ENCODE data around the gene GLT8D2. TPM values are rescaled to one million over a fixed set of nuclear protein-coding genes. Genes with fewer than 3 reads are reported as not detected.

GLT8D2 gene
- total RNA-seq, 1 donor from 2014 or later = 3.9 TPM

GRCh38 chr12:104000807-104001434, 49.1 kb downstream of the GLT8D2 start:
- no peak for DNase-seq (ENCODE audit: low read depth in 2 of 2)

DNA sequence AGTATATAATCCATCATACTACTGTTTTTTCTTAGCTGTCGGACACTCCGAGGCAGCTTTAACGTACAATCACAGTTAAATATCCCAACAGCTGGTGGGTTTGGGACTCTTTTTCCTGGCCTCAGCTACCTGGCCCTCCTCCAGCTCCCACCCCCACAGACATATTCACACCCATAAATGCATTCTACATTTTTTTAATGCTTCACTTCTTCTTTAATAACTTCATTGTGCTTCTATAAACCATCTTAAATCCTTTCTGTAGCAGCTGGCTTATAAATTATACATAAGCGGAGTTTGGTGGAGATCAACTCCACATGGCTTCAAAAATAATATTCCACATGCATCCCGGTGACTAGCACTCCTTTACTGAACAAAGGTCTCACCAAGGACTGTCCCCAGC, 51.0 kb downstream of the GLT8D2 start:
- no peak for DNase-seq (ENCODE audit: low read depth in 2 of 2)

DNA sequence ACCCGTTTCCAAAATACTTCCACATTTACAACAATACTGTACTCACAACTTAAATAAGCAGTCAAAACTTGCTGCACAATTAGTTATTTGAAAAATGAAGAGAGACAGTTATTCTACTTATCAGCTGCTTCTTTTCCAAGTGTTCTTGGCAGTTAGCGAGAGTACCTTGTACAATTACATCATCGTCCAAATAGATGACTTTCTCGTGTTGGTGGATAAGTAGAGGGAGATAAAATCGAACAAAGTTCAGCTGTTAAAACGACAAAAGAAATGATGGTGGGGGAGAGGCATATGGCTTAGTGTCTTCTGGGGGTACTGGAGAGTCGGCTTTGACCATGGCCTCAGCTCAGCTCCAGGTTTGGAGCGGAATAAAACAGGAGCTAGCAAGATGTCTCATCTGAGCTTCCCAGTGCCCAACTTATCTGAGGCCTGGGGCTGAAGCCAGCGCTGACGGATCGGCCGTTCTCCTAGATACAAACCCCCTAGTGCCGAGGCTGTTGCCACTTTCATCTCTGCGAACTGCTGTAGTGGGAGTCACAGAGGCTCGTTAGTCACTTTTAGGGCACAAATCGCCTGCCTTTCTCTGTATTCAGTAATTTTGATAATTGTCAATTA, 52.6 kb downstream of the GLT8D2 start:
- no peak for DNase-seq (ENCODE audit: low read depth in 2 of 2)

DNA sequence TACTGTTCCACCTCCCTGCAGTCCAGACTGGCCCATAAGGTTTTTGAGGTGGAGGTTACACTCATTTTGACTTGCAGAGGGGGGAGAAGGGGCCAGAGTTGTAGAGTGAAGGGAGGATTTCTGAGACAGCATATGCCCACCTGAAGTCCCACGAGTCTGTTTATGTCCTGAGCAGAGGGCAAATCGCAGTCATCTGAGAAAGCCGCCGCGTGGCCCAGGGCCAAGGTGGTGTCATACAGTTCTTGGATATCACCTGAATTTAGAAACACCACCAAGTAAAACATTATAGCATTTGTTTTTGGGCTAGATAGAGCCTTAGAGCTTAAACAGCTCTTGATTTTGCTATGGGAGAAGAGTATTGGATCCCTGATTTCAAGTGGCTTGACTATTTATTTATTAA, 53.4 kb downstream of the GLT8D2 start:
- DNase-seq (ENCODE audit: low read depth in 2 of 2) = no peak

- peak in 1 of 2 donors; percentile 4 for DNase-seq (ENCODE audit: low read depth in 2 of 2)
These were observed 55.8 kb downstream of the GLT8D2 start for GRCh38 chr12:103994235-103994634.

DNA sequence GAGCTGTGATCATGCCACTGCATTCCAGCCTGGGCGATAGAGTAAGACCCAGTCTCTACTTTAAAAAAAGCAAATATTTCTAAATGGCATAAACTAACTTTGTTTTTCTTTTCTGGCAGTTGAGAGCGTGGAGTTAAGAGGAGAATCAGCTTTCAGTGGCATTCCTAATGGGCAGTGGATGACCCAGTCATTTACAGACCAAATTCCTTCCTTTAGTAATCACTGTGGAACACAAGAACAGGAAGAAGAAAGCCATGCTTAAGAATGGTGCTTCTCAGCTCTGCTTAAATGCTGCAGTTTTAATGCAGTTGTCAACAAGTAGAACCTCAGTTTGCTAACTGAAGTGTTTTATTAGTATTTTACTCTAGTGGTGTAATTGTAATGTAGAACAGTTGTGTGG, 63.2 kb downstream of the GLT8D2 start:
- no peak for DNase-seq (ENCODE audit: low read depth in 2 of 2)

GRCh38 chr12:103978384-103978982, 71.5 kb downstream of the GLT8D2 start:
- DNase-seq (ENCODE audit: low read depth in 2 of 2) = no peak

GRCh38 chr12:103975368-103975767, 74.6 kb downstream of the GLT8D2 start:
- DNase-seq (ENCODE audit: low read depth in 2 of 2) = no peak

GRCh38 chr12:103973909-103974308, 76.1 kb downstream of the GLT8D2 start:
- no peak for DNase-seq (ENCODE audit: low read depth in 2 of 2)

- no peak for DNase-seq (ENCODE audit: low read depth in 2 of 2)
These were observed 80.6 kb downstream of the GLT8D2 start for GRCh38 chr12:103969391-103969790.

- peak in 1 of 2 donors; percentile 6 for DNase-seq (ENCODE audit: low read depth in 2 of 2)
These were observed 83.3 kb downstream of the GLT8D2 start for GRCh38 chr12:103966736-103967135.

- DNase-seq (ENCODE audit: low read depth in 2 of 2) = peak; percentile 97 to 99
These were observed 84.1 kb downstream of the GLT8D2 start, which contains the start of gene TDG for GRCh38 chr12:103965590-103966504. Gene TDG, plus strand, starts transcription at chr12:103965872. Its CDS starts 166 bp downstream, at chr12:103966038.

DNA sequence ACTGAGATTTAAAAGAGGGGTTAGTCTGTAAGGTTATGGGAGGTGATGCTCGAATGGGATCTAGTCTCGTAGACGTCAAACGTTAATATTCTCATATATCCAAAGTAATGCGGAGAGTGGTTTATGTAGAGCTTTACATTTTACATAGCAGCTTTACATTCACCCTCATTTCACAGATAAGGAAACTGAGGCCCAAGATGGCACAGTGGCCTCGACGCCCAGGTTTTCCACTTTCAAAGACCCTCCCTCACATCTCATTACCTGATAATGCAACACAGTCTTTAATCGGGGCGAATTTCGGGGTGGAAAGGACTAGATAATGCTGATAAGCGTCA, 84.8 kb downstream of the GLT8D2 start:
- no peak for DNase-seq (ENCODE audit: low read depth in 2 of 2)

DNA sequence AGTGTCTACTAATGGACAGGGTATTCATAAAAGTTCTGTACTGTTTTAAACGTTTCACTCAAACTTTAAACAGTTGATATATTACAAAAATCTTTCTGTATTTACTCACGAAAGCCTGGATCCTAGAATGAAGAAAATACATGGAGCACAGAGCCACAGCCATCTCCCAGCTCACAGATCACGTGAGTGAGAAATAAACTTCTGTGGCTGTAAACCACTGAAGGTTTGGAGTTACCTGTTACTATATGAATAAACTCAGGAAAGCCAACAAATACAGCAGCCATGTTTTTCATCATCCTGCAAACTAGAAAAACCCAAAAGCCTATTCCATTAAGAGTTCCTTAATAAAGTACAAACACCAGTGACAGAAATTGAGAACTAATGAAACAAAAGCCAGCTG, 85.2 kb downstream of the GLT8D2 start:
- DNase-seq (ENCODE audit: low read depth in 2 of 2) = peak in 1 of 2 donors; percentile 12

GRCh38 chr12:103962493-103962892, 87.5 kb downstream of the GLT8D2 start:
- DNase-seq (ENCODE audit: low read depth in 2 of 2) = no peak

- DNase-seq (ENCODE audit: low read depth in 2 of 2) = no peak
These were observed 89.3 kb downstream of the GLT8D2 start for GRCh38 chr12:103960616-103961227.

GRCh38 chr12:103958621-103959020, 91.4 kb downstream of the GLT8D2 start:
- DNase-seq (ENCODE audit: low read depth in 2 of 2) = no peak

GRCh38 chr12:103957865-103958388, 92.1 kb downstream of the GLT8D2 start:
- DNase-seq (ENCODE audit: low read depth in 2 of 2) = no peak

DNA sequence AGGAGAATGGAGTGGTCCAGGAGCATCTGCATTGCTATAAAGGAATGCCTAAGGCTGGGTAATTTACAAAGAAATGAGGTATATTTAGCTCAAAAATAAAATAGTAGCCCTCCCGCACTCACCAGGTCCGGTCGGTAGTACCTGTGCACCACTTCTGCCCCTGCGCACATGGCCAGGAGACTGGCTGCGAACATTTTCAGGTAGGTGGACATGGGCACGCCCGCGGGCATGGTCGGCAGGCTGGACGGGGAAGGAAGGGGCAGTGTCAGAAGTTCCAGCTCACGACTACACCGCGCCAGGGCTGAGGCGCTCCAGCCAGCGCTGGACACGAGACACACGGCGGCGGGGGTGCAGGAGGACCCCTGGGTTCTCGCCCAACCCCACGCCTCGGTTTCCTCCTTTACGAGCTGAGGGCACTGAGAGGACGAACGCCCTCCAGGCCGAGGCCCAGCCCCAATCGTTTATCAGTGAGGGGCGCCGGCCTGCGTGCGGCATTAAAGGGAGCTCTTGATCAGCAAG, 93.4 kb downstream of the GLT8D2 start:
- no peak for DNase-seq (ENCODE audit: low read depth in 2 of 2)

DNA sequence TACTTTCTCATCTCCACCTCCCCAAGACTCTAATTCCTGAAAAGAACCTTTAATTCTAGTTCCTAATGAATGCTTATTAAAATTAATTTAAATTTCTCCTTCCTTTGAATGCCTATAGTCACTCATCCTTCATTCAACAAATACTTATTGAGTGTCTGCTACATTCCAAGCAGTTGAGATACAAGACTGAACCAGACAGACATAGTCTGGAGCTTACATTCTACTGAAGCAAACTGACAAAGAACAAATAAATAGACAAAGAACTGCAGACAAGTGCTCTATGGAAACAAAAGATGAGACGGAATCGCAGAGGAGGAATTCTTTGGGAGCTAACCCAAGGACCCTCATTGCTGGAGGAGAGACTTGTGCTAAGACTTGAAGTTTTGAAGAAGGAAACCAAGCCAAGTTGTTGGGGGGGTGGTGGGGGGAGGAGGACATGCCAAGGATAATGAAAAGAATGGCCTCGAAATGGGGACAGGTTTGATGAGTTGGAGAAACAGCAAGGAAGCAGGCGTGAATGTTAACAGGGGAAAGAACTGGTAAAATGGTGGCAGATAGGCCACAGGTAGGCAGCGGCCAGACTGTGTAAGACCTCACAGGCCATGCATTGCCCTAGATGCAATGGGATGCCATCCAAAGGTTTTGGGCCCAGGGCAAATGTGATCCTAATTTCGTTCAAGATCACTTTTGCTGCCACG, 94.0 kb downstream of the GLT8D2 start:
- DNase-seq (ENCODE audit: low read depth in 2 of 2) = no peak

Measured in dermis microvascular lymphatic vessel endothelial cell (primary cell).